ENCODE measurements around the gene RAB19.

DNA sequence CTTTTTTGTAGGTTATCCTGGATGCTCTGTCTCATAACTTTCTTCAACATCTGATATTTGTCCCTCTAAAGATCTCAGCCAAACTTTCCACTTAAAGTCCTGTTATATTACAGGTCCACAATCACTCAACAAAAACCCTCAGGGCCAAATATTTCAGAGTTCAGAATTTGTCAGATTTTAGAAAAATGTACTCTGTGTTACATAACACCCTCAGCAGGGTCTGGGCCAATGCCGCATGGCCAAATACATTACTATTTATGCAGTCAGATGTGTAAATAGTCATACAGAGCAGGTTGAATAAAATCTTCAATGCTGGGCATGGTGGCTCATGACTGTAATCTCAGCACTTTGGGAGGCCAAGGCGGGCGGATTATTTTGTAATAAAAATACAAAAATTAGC, 11.5 kb downstream of the RAB19 start:
- TF ChIP-seq, protein P1, sequence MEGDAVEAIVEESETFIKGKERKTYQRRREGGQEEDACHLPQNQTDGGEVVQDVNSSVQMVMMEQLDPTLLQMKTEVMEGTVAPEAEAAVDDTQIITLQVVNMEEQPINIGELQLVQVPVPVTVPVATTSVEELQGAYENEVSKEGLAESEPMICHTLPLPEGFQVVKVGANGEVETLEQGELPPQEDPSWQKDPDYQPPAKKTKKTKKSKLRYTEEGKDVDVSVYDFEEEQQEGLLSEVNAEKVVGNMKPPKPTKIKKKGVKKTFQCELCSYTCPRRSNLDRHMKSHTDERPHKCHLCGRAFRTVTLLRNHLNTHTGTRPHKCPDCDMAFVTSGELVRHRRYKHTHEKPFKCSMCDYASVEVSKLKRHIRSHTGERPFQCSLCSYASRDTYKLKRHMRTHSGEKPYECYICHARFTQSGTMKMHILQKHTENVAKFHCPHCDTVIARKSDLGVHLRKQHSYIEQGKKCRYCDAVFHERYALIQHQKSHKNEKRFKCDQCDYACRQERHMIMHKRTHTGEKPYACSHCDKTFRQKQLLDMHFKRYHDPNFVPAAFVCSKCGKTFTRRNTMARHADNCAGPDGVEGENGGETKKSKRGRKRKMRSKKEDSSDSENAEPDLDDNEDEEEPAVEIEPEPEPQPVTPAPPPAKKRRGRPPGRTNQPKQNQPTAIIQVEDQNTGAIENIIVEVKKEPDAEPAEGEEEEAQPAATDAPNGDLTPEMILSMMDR (IDR thresholded peaks at IDR 0.05) = no peak
- no peak for TF ChIP-seq EZH2 (IDR thresholded peaks at IDR 0.05; ENCODE audit: borderline replicate concordance, insufficient read depth, low read depth, low read length, poor library complexity, severe bottlenecking)
